K562 (cell line): Measurements from ENCODE around the gene SCYL1. TPM values are rescaled to one million over a fixed set of nuclear protein-coding genes. Genes with fewer than 3 reads are reported as not detected.

Source experiments
- ATAC-seq: fragments of 200-7000 bp; cut with Tn5 transposase; 3 replicates; pipeline ENCODE4 v1.9.1; 2020; ENCODE audit warnings: moderate library complexity
- BruUV-seq: library from RNA; stranded (reverse); fragments of 400-500 nt; replicated peaks from 2 replicates; lab custom pipeline; 2021; lab: Mats Ljungman, UMichigan
- CTCF ChIA-PET: fragments of 300-600 bp; formaldehyde crosslinking; extraction: SDS; loops from one replicate; lab custom pipeline; 2021; ENCODE audit warnings: low intra/inter-chr PET ratio; lab: Yijun Ruan, JAX
- POLR2A ChIA-PET: fragments of 300-600, 350-650 bp; sonication (Branson Sonifier 250); formaldehyde crosslinking; extraction: SDS; loops from one replicate; lab custom pipeline; 2021; ENCODE audit warnings: antibody characterized with exemption, inconsistent platforms; lab: Yijun Ruan, JAX
- DNase-seq, 4 experiments: peaks; one replicate each; pipeline versions ENCODE4 v3.0.0 to v3.0.0-alpha.2; 2011 to 2018; ENCODE audit warnings: low spot score in 3 of 4, mixed read lengths in 3 of 4; ENCODE audit errors: extremely low read depth in 1 of 4
- FAIRE-seq: peaks from 2 replicates; lab custom pipeline; 2011; peaks lifted over from hg19 to GRCh38; lab: Jason Lieb, UNC
- H2AFZ ChIP-seq: 2 replicates; pipeline ENCODE4 v1.6.0; 2011; ENCODE audit warnings: low read depth, low read length, control low read depth, inconsistent platforms
- H3K27ac ChIP-seq: fragments of 200-600 bp; 3 replicates; pipeline ENCODE4 v1.8.0; 2011; ENCODE audit warnings: low read depth, mild to moderate bottlenecking, control low read depth, inconsistent platforms, low read length, moderate library complexity, mixed read lengths; ENCODE audit errors: extremely low read depth
- H3K27me3 ChIP-seq, 2 experiments: fragments of 300-600 bp in 1 of 2; 2 replicates in 1 of 2; 3 replicates in 1 of 2; pipeline versions ENCODE4 v1.6.0 to v1.8.0; 2011; ENCODE audit warnings: inconsistent platforms in 2 of 2, low read length in 2 of 2, mild to moderate bottlenecking in 1 of 2, mixed read lengths in 1 of 2, moderate library complexity in 1 of 2; ENCODE audit not compliant: control insufficient read depth in 2 of 2, insufficient read depth in 2 of 2
- H3K36me3 ChIP-seq: fragments of 300-600 bp; 3 replicates; pipeline ENCODE4 v1.8.0; 2011; ENCODE audit warnings: mild to moderate bottlenecking, low read length, inconsistent platforms; ENCODE audit not compliant: control insufficient read depth, insufficient read depth
- H3K4me1 ChIP-seq, 2 experiments: fragments of 200-600 bp in 1 of 2; replicated peaks in 1 of 2; 2 replicates in 1 of 2; 3 replicates in 1 of 2; pipeline versions ENCODE4 v1.5.1 to v1.8.0; 2011; ENCODE audit warnings: inconsistent platforms in 2 of 2, low read length in 2 of 2, mild to moderate bottlenecking in 1 of 2, mixed read lengths in 1 of 2, moderate library complexity in 1 of 2; ENCODE audit not compliant: control insufficient read depth in 2 of 2, insufficient read depth in 2 of 2
- H3K4me2 ChIP-seq: 2 replicates; pipeline ENCODE4 v1.6.1; 2011; ENCODE audit warnings: low read length, control low read depth, inconsistent platforms, mixed read lengths; ENCODE audit not compliant: insufficient read depth
- H3K4me3 ChIP-seq: fragments of 200-600 bp; sonication (generic), shearing (Covaris generic); 2 replicates; pipeline ENCODE4 v1.5.1; 2016; ENCODE audit warnings: control low read depth, inconsistent platforms
- H3K79me2 ChIP-seq: fragments of 200-600 bp; 3 replicates; pipeline ENCODE4 v1.8.0; 2011; ENCODE audit warnings: low read length, inconsistent platforms; ENCODE audit not compliant: control insufficient read depth, insufficient read depth
- H3K9ac ChIP-seq, 2 experiments: 2 replicates each; pipeline versions ENCODE4 v1.6.0 to v1.6.1; 2011; ENCODE audit warnings: low read depth in 2 of 2, low read length in 2 of 2, control low read depth in 1 of 2, inconsistent platforms in 1 of 2, mild to moderate bottlenecking in 1 of 2, mixed read lengths in 1 of 2; ENCODE audit not compliant: insufficient read depth in 1 of 2
- H3K9me1 ChIP-seq: one replicate; pipeline ENCODE4 v1.6.0; 2011; ENCODE audit warnings: inconsistent platforms, mild to moderate bottlenecking, low read length, moderate library complexity; ENCODE audit not compliant: control insufficient read depth, insufficient read depth
- H3K9me3 ChIP-seq: replicated peaks from 2 replicates; pipeline ENCODE4 v1.5.1; 2011; ENCODE audit warnings: low read depth, low read length, inconsistent platforms; ENCODE audit not compliant: control insufficient read depth, insufficient read depth
- H4K20me1 ChIP-seq: replicated peaks from 2 replicates; pipeline ENCODE4 v1.6.1; 2011; ENCODE audit warnings: low read length, inconsistent platforms, mixed read lengths; ENCODE audit not compliant: control insufficient read depth, insufficient read depth
- ARHGAP35 ChIP-seq: fragments of 450-650 bp; IDR thresholded peaks from 2 replicates; pipeline ENCODE4 v1.6.1; 2018; ENCODE audit not compliant: partially characterized antibody
- BACH1 ChIP-seq: fragments of 200-800 bp; sonication (Bioruptor generic); IDR thresholded peaks from 2 replicates; pipeline ENCODE4 v1.6.1; 2016; ENCODE audit warnings: missing genetic modification characterization, missing compliant biosample characterization
- EWSR1 ChIP-seq: fragments of 450-650 bp; IDR thresholded peaks from 2 replicates; pipeline ENCODE4 v1.6.1; 2018; ENCODE audit warnings: borderline replicate concordance, mild to moderate bottlenecking, low read depth, moderate library complexity; ENCODE audit not compliant: partially characterized antibody
- KLF1 ChIP-seq: fragments of 450-650 bp; IDR thresholded peaks from 2 replicates; pipeline ENCODE4 v1.6.1; 2016; ENCODE audit warnings: missing genetic modification characterization, missing compliant biosample characterization
- POLR2G ChIP-seq: fragments of 200-400 bp; formaldehyde crosslinking; IDR thresholded peaks from 2 replicates; pipeline ENCODE4 v1.6.1; 2017; ENCODE audit warnings: low read depth, mild to moderate bottlenecking, antibody characterized with exemption, low read length, moderate library complexity
- RBFOX2 ChIP-seq: fragments of 200-400 bp; formaldehyde crosslinking; IDR thresholded peaks from 2 replicates; pipeline ENCODE4 v1.6.1; 2017; ENCODE audit warnings: low read depth, mild to moderate bottlenecking, low read length, moderate library complexity
- ZNF584 ChIP-seq: fragments of 200-800 bp; sonication (Bioruptor generic); IDR thresholded peaks from 2 replicates; pipeline ENCODE4 v1.6.1; 2016; ENCODE audit warnings: low read depth, mild to moderate bottlenecking, missing genetic modification characterization, missing compliant biosample characterization
- WGBS: fragments of 100-300 bp; shearing (Covaris generic); methylation state at CpG from one replicate; pipeline ENCODE4 v1.1.6; 2016; ENCODE audit warnings: low coverage, mixed read lengths; ENCODE audit not compliant: insufficient coverage; ENCODE audit errors: missing lambda C conversion rate; 5-methylcytosine and 5-hydroxymethylcytosine counted together
- in situ Hi-C: fragments of 300-500 bp; cut with MboI; formaldehyde crosslinking; loops from 4 replicates; pipeline ENCODE4 v1.15.0; 2018; ENCODE audit warnings: inconsistent platforms, mixed read lengths
- intact Hi-C: fragments of 100-400 bp; cut with micrococcal nuclease; formaldehyde crosslinking; loops from 2 replicates; pipeline ENCODE4 v1.14.2; 2022
- polyA plus RNA-seq, 8 experiments: library from polyadenylated mRNA; depleted of rRNA in 4 of 8; stranded (reverse) in 5 of 8; unstranded in 3 of 8; fragments of >200 nt; fragmentation: Nextera tagmentation in 2 of 8; fragmentation: Illumina TruSeq in 1 of 8; extraction: Ambion mirVana in 2 of 8; extraction: Trizol in 1 of 8; gene quantifications; 2 replicates each; pipeline versions ENCODE4 v1.2.1 to v1.2.3, GENCODE V29; 2011 to 2014; ENCODE audit warnings: inconsistent platforms in 1 of 8, missing spikeins in 1 of 8
- total RNA-seq, 7 experiments: library from RNA; depleted of rRNA in 6 of 7; stranded (reverse); fragments of >200 nt in 6 of 7; fragmentation: Illumina TruSeq in 2 of 7; extraction: Trizol in 2 of 7; gene quantifications; 2 replicates each; pipeline versions ENCODE4 v1.2.1 to v1.2.3, GENCODE V29; 2011 to 2021; ENCODE audit warnings: low replicate concordance in 1 of 7

SCYL1 gene
- total and polyA plus RNA-seq, 9 of the 15 experiments (the other 6 are each of a cell fraction or from before 2014, with no cell fraction given): 1.9 to 145 (median 57.6) TPM

GRCh38 chr11:65581928-65582327, 57.0 kb downstream of the SCYL1 start:
- no peaks in the 10 kb centered on the region for H3K9me1 ChIP-seq
- no peaks in the 10 kb centered on the region for H3K9me3 ChIP-seq
- H3K9ac ChIP-seq: peak overlapping the region in 1 of 2 experiments; percentile 35; a peak in 2 of 4 replicates
- CTCF ChIA-PET: no interaction called here
- no peak overlapping the region for H2AFZ ChIP-seq
- ATAC-seq: no peak
- H3K4me1 ChIP-seq: peaks cover 19 to 74% of the 10 kb centered on the region in 2 experiments
- H4K20me1 ChIP-seq: no peaks in the 10 kb centered on the region
- TF ChIP-seq POLR2G (peak; percentile 51), KLF1 (tag) (no peak)
- TF ChIP-seq, all 486 proteins: peak for 1
- Histone ChIP-seq H3K79me2 (peaks cover 19% of the 10 kb centered on the region), H3K27me3 (no peaks in the 10 kb centered on the region), H3K36me3 (peaks cover 79% of the 10 kb centered on the region; the same call in 2 of the 3 replicates), H3K27ac (no peak overlapping the region), H3K4me2 (no peak overlapping the region), H3K4me3 (no peak overlapping the region)
- intact Hi-C loops (no loop called here), in situ Hi-C loops (no loop called here)
- FAIRE-seq (no peak), DNase-seq (no peak)
- WGBS: 96% methylated on average over 2 of the region's 3 CpGs
- no TSS peak for BruUV-seq
- POLR2A ChIA-PET: interaction anchor here (0.6 to 1.2 kb wide), 3 partner anchors 34 to 83 kb away, joined by 3 to 4 read pairs (median 3); partner anchors contain the start of gene MALAT1

GRCh38 chr11:65583589-65583988, 58.7 kb downstream of the SCYL1 start:
- Histone ChIP-seq H3K9ac (no peak overlapping the region), H3K9me1 (peaks cover 4% of the 10 kb centered on the region), H3K4me3 (no peak overlapping the region), H3K4me2 (no peak overlapping the region), H2AFZ (no peak overlapping the region), H3K27me3 (no peaks in the 10 kb centered on the region), H3K4me1 (peaks cover 16 to 70% of the 10 kb centered on the region in 2 experiments), H3K79me2 (peaks cover 6% of the 10 kb centered on the region), H3K27ac (no peak overlapping the region), H4K20me1 (0 out of 2 replicates have a peak, but pooled peaks cover 4% of the 10 kb centered on the region), H3K9me3 (no peaks in the 10 kb centered on the region), H3K36me3 (peaks cover 79% of the 10 kb centered on the region; the same call in 2 of the 3 replicates)
- ATAC-seq (no peak), FAIRE-seq (no peak), DNase-seq (no peak)
- CTCF ChIA-PET: no interaction called here
- BruUV-seq: no TSS peak
- intact Hi-C loops: no loop called here
- in situ Hi-C loops: no loop called here
- POLR2A ChIA-PET: interaction anchor here (0.6 to 2.8 kb wide), 3 partner anchors 8 to 275 kb away, joined by 3 to 10 read pairs (median 5); partner anchors contain the start of gene EHBP1L1
- 89% methylated on average over 9 of the region's 10 CpGs for WGBS
- peak; percentile 66 for TF ChIP-seq RBFOX2
- TF ChIP-seq POLR2G: peak; percentile 56; the same call in 1 of the 2 replicates
- TF ChIP-seq ARHGAP35: no peak
- TF ChIP-seq ZNF584 (CRISPR knock-in tag): no peak
- TF ChIP-seq BACH1 (tag): no peak
- TF ChIP-seq EWSR1: no peak
